T-helper 22 cell (primary cell): ENCODE data around the gene PIM2.
A peak's percentile ranks its signal among the peaks of the same experiment; 100 is the strongest.

ENCODE experiments used
- DNase-seq: peaks from one replicate; pipeline ENCODE4 v3.0.0-alpha.2; 2020; ENCODE audit warnings: low read depth

The PIM2 gene

DNA sequence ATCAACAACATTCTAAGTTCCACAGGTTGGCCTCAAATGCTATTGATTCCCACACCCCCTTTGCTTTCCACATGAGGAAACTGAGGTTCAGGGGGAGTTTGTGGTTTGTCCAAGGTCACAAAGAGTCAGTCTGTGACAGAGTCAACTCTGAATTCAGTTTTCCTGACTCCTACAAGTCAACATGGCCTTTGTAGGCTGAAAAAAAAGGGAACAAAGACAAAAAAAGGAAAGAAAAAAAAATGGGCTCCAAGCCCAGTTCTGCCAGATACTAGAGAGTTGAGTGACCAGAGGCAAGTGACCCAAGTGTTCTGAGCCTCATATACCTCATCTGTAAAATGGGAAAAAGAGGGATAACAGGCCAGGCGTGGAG is 16.5 kb upstream of the PIM2 start:
- no peak for DNase-seq

DNA sequence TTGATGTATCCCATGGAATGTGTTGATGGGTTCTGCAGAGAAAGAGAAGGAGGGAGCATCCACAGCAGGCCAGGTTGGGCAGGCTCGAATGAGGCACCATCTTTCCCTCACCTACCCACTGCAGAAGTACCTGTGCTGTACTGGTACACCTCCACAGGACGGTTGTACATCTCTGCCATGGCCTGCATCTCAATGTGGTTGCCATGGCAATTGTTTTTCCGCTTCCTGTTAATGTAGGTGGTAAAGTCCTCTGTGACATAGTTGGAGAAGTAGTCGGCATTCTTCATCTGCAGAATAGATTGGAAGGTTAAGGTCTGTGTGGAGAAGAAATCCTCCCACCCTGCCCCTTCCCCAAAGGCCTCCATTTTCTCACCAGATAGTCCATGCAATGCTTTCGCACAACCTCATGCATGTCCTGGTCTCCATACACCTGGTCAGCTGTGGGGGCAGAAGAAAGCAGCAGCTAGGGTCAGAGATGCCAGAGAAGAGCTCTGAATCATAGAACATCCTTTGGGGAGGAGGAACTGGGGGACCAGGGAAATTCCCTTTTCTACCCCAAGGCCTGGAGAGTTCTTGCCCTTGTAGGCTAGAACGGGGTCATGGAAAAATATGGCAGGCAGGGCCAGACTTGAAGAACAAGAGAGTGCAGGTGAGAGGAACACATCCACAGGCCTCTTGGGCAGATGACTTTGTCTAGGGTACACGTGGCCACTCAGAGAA is 15.9 kb upstream of the PIM2 start:
- DNase-seq, result peak; percentile 49

DNA sequence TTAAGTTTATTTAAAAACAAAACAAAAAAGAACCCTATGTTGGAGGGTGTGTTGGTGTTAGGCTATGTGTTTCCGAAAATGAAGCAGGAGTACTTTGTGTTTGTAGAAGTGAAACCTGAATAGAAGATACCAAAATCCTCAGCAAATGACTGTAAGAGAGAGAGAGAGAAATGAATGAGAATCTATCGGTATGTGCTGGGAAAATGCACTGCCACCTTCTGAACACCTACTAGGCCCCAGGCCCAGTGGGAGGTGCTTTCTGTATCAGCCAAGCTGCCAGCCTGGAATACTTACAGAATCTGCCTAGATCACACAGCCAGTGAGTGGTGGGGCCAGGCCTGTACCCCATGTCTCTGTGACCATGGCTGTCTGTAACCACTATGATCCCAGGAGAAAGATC is 14.9 kb upstream of the PIM2 start:
- no peak for DNase-seq

DNA sequence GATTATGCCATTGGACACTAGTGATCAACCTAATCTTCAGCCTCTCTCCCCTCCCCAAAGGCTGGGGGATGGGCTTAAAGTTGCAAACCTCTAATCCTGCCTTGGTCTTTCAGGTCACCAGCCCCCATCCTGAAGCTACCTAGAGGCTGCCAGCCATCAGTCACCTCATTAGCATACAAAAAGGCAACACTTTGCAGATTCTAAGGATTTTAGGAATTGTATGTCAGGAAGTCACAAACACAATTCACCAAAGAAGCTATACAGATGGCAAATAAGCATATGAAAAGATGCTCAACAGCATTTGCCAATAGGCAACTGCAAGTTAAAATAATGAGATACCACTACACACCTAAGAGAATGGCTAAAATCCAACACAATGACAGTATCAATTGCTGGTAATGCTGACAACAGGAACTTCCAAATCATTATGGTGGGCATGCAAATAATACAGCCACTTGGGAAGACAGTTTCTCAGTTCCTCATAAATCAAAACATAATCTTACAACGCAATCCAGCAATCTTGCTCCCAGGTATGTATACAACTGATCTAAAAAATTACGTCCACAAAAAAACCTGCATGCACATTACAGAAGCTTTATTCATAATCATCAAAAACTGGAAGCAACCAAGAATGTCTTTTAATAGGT is 9.0 kb upstream of the PIM2 start:
- no peak for DNase-seq

DNA sequence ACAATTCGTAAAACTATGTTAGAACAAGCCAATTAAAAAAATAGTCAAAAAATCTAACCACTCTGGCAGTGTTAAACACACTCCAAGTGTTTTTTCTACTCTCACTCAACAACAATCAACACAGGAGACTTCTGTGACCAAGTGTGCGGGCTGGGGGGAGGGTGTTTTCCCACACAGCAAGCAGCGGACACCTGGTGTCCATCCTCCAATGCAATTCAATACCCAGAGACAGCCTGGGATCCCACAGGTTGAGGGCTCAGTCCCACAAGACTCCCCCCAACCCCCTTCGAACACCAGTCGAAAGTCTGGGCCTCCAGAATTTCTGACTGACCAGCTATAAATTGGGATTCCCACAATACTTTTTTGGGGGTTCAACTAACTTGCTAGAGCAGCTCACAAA is 8.3 kb upstream of the PIM2 start:
- DNase-seq, result no peak

DNA sequence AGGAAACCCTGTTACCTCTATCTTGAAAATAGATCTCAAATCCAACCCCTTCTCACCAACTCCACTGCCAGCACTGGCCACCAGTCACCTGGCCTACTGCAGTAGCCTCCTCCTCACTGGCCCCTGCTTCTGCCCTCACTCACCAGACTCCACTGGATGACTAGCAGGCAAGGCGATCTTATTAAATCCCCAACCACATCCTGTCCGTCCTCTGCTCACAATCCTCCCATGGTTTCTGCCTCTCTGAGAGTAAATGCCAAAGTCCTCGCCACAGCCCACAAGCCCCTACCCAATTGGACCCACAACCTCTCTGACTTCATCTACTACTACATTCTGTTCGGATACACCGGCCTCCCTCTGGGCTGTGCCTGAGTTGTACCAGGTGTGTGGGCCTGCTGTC is 5.4 kb upstream of the PIM2 start:
- DNase-seq, result no peak

DNA sequence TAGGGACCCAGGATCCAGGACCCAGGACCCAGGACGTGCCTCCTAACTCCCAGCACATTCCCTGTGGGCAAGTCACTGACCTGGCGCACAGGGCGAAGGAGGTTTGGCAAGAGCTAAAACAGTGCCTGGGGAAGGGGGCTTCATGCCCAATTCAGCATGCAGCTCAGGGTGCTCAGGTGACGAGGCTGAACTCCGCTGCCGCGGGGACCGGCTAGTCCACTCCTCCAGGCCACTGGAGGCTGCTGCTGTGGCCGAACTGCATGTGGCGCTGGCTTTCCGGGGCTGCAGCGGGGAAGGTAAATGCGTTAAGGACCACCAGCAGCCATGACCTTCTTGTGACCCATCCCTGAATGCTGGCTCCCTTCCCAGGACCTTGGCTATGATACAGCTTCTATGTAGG is 4.9 kb upstream of the PIM2 start:
- no peak for DNase-seq

DNA sequence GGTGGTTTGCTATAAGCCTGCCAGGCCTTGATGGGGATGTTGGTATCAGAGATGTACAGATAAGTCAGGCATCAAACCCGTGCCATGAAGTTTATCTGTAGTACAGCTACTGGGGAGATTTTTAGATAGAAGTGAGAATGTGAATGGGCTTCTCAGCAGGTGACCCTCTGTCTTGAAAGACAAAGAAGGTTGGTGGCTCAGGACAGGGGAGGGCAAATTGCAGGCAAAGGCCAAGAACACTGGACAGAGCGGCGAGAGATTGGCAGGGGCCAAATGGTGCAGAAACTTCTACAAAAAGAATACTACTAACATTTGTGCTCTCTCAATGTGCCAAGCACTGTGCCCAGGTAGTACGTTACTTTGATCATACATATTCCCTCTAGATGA is 1.9 kb upstream of the PIM2 start:
- no peak for DNase-seq

DNA sequence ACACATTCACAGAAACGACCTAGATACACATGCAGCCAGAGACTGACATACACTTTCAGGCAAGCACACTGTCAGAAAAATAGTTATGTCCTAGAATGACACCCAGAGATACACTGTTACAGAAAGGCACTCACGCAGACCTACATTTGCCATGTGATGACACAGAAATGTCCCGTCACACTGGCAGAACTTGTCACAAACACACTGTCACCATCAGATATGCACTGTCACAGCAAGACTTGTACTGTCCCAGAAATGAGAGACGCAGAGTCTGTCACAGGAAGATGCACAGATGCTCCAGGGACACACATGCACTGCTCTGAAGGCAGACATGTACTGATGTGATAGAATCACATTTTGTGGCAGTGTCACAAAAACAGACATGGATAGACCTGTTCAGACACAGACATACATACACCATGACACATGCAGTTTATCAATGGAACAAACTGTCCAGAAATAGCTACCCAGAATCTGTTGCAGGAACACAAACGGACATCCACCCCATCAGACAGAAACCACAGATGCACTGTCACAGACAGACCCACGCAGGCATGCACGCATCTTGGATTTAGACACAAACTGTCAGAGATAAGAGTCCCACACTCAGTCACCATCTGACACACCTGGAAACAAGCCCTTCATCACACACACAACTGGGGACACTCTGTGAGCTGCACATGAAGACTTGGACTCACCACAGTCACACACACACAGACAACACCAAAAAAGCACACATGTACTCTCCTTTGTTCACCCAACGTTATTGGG is 1.3 kb upstream of the PIM2 start:
- DNase-seq, result no peak

DNA sequence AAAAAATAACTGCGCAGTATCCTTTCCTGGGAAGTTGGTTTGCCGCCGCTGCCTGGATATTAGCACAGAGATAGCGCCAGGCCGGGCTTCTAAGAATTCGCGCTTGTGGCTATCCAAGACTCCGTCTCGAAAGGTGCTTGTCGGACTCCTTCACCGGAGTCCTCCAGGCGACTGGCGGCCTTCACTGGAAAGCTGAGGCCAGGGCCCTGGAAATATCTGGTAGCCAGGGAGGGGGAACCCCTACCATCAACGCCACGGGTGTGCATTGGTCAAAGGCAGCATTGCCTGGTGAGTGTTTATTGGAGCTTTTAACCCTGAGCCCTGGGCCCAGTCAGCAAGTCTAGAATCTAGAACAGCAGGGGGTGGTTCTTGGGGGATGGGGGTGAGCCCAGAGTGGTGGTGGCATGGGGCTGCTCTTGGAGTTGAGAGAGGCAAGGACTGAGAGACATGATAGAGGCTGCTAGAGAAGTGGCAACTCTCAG is 577 bp upstream of the PIM2 start:
- no peak for DNase-seq

DNA sequence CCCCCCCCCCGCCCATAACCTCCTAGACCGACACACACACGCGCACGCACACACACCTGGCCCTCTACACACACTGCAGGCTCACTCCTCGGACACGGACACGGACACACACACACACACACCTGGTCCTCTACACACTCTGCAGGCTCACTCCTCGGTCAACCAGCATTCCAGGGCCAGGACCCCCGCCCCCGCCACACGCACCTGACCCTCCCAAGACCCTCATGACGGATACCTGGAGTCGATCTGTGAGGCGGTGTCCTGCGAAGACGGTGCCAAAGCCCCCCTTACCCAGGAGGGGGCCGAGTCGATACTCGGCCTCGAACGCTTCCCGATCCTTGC is 552 bp downstream of the PIM2 start:
- DNase-seq, result no peak

DNA sequence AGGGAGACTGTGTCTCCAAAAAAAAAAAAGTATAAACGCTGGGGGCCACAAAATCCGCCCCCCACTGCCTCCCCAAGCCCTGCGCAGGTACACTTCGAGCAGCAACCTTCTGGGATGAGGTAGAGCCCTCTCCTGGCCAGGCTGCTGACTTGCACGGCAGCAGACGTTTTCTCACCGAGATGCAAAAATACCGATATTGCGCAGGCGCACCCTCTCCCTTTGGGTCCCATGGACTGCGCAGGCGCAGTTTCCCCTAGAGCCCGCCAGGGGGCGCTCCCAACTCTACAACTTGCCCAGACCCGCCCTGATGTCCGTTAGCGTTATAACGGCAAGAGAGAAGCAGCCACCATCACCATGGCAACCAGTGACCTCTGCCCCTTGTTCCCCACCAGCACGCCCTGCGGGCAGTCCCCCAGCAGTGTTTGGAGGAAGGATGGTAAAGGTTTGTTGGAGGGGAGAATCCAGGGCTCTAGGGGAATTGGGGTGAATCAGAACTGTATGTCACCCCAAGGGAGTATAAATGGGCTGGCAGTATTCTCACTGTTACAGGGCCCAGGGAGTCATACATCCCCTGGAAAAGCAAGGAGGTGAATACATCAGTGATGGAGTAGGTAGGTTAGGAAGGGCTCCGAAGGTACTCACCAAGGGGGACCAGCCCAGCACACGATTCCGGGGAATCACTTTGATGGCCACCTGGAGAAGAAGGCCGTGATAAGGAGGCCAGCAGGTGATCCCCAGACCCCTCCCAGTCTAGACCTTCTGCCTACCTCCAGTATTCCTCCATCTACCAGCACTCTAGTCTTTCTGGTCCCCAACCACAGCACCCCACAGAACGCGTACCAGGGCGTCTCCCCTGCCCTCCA is 1.5 kb downstream of the PIM2 start:
- DNase-seq, result peak; percentile 79

DNA sequence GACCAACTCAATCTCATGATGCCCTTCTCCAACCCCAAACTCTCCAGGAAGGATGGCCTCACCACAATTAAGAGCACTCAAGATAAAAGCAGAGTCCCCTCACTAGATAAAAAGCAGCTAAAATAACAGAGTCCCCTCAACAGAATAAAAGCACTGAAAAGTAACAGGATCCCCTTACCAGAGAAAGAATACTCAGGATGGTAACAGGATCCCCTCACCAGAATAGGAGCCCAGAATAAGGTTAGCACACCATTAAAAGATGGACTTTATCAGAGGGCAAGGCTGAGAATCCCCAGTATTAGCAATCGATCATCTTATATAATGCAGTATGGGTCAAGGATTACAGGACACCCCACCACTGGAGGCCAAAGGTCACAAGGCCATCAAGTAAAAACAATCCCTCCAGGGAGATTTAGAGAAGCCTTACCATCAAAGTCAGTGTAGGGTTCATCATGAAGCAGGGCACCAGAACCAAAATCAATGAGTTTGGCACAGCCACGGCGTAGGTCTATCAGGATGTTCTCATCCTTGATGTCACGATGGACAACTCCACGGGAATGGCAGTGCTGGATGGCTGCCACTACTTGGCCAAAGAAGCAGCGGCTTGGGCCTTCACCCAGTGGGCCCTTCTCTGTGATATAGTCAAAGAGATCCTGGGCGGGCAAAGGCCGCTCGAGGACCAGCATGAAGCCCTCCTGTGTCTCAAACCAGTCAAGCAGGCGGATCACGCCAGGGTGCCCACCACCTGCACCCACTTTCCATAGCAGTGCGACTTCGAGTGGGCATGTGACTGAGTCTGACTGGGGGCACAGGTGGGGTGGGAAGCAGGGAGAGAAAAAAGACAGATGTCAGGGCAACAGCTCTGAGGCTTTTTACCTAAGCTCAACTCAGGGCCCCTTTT is 4.0 kb downstream of the PIM2 start:
- DNase-seq, result no peak

DNA sequence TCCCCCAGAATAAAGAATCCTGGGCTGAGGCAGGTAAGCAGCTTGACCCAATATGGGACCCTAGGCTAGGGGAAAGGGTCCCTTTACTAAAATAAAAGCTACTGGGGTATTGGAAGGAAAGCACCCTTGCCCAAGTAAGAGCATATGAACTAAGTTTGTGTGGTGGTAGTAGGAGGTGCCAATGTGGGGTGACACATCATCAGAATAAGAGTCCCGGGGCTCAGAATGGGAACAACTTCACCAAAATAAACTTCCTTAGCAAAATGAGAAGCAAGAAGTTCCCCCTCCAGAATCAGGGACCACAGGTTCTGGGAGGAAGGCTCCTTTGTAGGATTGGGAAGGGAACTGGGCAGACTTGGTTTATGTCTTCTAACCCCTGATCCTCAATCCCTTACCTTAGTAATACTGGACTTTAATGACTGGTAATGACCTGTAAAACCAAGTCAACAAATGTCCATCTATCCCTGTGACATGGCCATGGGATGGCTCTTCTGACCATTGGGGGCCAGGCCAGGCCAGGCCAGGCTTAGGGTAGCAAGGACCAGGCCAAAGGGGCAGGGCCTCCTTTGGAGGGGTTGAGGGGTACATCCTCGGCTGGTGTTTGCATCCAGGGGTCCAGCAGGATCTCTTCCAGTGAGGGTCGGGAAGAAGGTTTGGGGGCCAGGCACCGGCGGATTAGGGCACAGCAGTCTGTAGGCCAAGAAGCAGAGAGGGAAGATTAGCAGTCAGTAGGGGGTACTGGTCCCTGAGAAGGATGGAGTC is 5.0 kb downstream of the PIM2 start:
- DNase-seq, result no peak

DNA sequence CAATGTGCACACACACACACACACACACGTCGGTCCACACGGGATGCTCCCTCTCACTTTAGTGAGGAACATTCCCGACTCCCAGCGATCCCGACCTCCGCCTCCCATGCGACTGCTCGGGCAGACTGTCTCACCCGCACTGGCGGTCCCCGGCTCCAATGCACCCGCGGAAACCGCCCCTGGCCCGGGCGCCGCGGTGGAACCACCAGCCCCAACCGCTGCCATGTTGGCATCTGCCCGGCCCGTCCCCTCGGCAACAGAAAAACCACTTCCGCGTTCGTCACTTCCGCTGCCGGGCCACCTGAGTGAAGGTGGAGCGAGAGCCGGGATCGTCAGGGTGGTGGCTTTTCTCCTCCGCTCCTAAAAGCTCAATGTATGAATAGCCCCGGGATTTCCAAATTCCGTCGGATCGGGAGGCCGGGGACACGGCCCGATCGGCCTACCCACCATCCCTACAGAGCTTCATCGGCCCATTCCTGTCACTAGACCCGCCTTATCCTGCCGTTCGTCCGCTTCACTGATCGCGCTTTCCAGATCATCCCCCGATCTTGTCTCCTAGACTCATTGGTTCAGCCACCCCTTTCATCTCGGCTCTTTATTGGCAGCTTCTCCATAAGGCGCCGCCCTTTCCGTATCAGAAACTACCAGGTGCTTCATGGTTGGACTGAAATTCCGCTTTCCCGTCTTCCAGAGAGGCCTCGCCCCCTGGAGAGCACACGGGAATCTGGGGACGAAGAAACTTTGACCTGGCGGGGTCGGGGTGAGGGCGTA is 7.2 kb downstream of the PIM2 start, which contains the start of gene SLC35A2:
SLC35A2 (minus strand) TSS at position 235 of the 771 bp plus-strand sequence; CDS start at position 225, 10 bp downstream.
- peak; percentile 80 for DNase-seq

DNA sequence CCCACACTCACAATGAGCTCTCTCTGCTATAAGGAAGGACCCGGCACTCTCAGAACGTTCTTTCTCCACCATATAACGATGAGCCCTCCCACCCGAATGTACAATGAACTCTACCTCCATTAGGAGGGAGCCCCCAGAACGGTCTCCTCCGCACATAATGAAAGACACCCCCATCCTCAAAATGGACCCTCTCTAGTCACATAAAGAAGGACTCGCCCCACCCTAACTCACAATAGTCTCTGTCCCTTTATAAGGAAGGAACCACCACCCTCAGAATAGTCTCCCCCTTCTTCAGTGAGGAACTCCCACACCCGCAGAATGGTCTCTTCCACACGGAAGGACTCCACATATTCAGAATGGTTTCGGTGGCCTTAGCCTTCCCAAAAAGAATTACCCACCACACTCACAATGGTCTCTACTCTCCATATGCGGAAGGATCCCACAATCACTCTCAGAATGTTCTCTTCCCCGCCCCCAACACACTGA is 7.9 kb downstream of the PIM2 start:
- DNase-seq, result no peak

DNA sequence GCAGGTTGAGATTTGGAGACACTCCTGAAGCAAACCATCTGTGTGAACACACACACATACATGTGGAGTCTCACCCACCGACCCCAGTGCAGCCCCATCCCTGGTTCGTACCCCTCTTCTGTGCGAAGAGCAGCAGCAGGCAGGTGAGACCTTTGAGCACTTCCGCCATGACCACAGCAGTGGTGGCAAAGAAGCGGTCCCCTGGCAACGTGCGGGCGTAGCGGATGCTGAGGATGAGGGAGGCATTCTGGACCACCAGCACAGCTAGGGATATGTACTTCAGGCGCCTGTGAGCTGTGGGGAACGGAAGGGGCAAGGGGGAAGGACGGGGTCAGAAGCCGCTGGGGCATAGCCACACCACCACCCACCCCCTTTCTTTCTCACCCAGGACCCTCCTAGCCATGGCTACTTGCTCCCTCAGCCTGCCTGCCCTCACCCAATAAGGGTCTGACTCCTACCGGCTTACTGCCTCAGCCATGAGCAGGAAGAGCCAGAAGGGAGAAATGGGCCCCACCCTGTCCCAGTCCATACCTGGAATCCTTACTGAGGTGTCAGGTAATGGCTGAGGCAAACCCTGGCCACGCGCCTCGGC is 9.0 kb downstream of the PIM2 start:
- DNase-seq, result no peak

DNA sequence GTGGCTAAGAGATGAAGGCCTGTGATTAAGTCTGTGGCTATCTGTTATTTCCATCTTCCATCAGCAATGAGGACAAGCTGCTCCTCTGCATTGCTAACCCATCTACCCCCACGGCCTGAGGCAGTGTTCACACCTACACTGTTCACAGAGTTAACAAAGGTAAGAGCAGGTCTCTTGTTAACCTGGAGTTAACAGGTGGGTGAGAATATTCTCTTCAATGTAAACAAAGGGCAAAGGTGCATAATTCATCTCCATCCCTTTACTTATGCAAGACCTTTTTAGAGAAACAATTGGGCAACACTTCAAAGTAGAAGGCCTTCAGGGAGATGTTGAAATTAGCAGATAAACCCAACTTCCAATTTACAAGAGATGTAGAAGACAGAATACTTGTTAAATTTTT is 10.2 kb downstream of the PIM2 start:
- no peak for DNase-seq
